PC-3 (cell line): Measurements from ENCODE around the gene HDAC9. TPM values are rescaled to one million over a fixed set of nuclear protein-coding genes. Genes with fewer than 3 reads are reported as not detected.
"Not testable (repeated sequence)": the region's sequence is repeated elsewhere in the genome, so short reads cannot be mapped to it uniquely, and the experiment has no call there.

Experiments
- ATAC-seq: fragments of 200-7000 bp; cut with Tn5 transposase; 2 replicates; pipeline ENCODE4 v1.9.1; 2020; ENCODE audit warnings: mild to moderate bottlenecking, moderate library complexity
- BruUV-seq: library from RNA; stranded (reverse); fragments of 400-500 nt; replicated peaks from 2 replicates; lab custom pipeline; 2021; lab: Mats Ljungman, UMichigan
- CTCF ChIA-PET: fragments of 300-600 bp; sonication (Branson Sonifier 250); formaldehyde crosslinking; loops from one replicate; lab custom pipeline; 2022; ENCODE audit warnings: antibody characterized with exemption; lab: Charles Lee
- POLR2A ChIA-PET: fragments of 300-600 bp; sonication (Branson Sonifier 250); formaldehyde crosslinking; loops from one replicate; lab custom pipeline; 2022; ENCODE audit warnings: antibody characterized with exemption; ENCODE audit not compliant: unreplicated experiment; lab: Charles Lee
- DNase-seq: peaks from one replicate; pipeline ENCODE4 v3.0.0-alpha.2; 2015
- H2AFZ ChIP-seq: fragments of 300-600 bp; sonication (generic); 2 replicates; pipeline ENCODE4 v1.6.0; 2016; ENCODE audit warnings: antibody characterized with exemption, low read length
- H3F3A ChIP-seq: fragments of 300-600 bp; sonication (generic); one replicate; pipeline ENCODE4 v1.6.0; 2017; ENCODE audit warnings: antibody characterized with exemption, low read length, control low read depth, mild to moderate bottlenecking; ENCODE audit not compliant: unreplicated experiment
- H3K27ac ChIP-seq: fragments of 300-600 bp; sonication (generic); 2 replicates; pipeline ENCODE4 v1.5.1; 2016; ENCODE audit warnings: mild to moderate bottlenecking, low read length
- H3K27me3 ChIP-seq: fragments of 300-600 bp; sonication (generic); 2 replicates; pipeline ENCODE4 v1.6.1; 2016; ENCODE audit warnings: low read length, mixed read lengths
- H3K36me3 ChIP-seq: fragments of 300-600 bp; sonication (generic); 2 replicates; pipeline ENCODE4 v1.6.1; 2016; ENCODE audit warnings: low read depth, mixed run types, low read length, mixed read lengths
- H3K4me1 ChIP-seq: fragments of 300-600 bp; sonication (generic); 2 replicates; pipeline ENCODE4 v1.5.1; 2016; ENCODE audit warnings: low read length; ENCODE audit not compliant: insufficient read depth
- H3K4me2 ChIP-seq: fragments of 300-600 bp; sonication (generic); 2 replicates; pipeline ENCODE4 v1.6.0; 2016; ENCODE audit warnings: low read length
- H3K4me3 ChIP-seq: fragments of 300-600 bp; sonication (generic); 2 replicates; pipeline ENCODE4 v1.5.1; 2016; ENCODE audit warnings: mild to moderate bottlenecking, low read length, mixed read lengths
- H3K79me2 ChIP-seq: fragments of 300-600 bp; sonication (generic); 2 replicates; pipeline ENCODE4 v1.6.1; 2017; ENCODE audit warnings: low read length, mixed read lengths
- H3K9ac ChIP-seq: fragments of 300-600 bp; sonication (generic); 2 replicates; pipeline ENCODE4 v1.6.0; 2016; ENCODE audit warnings: mild to moderate bottlenecking, low read length
- H3K9me2 ChIP-seq: fragments of 300-600 bp; sonication (generic); replicated peaks from 2 replicates; pipeline ENCODE4 v1.6.1; 2016; ENCODE audit warnings: mixed run types, low read length, mixed read lengths
- H3K9me3 ChIP-seq: fragments of 300-600 bp; sonication (generic); 2 replicates; pipeline ENCODE4 v1.6.1; 2016; ENCODE audit warnings: low read length, mixed read lengths
- H4K20me1 ChIP-seq: fragments of 300-600 bp; sonication (generic); 2 replicates; pipeline ENCODE4 v1.6.1; 2016; ENCODE audit warnings: low read length, mixed read lengths
- EZH2 ChIP-seq: fragments of 300-600 bp; sonication (generic); IDR thresholded peaks from one replicate; pipeline ENCODE4 v1.6.1; 2017; ENCODE audit warnings: antibody characterized with exemption, mild to moderate bottlenecking, low read length; ENCODE audit not compliant: unreplicated experiment
- EZH2phosphoT487 ChIP-seq: fragments of 300-600 bp; sonication (generic); IDR thresholded peaks from 2 replicates; pipeline ENCODE4 v1.6.1; 2018; ENCODE audit warnings: mild to moderate bottlenecking, antibody characterized with exemption, low read length, borderline replicate concordance
- intact Hi-C: fragments of 100-400 bp; cut with micrococcal nuclease; formaldehyde crosslinking; loops from 2 replicates; pipeline ENCODE4 v1.9.0; 2023
- total RNA-seq: library from RNA; depleted of rRNA; stranded (reverse); fragments of >200 nt; gene quantifications from 2 replicates; pipeline ENCODE4 v1.2.3, GENCODE V29; 2014
- TF ChIP-seq, protein P1 (sequence below): fragments of 300-600 bp; sonication (generic); conservative IDR thresholded peaks from 2 replicates; pipeline ENCODE4 v1.5.1; 2017; ENCODE audit warnings: antibody characterized with exemption, low read depth, mild to moderate bottlenecking, low read length

Gene HDAC9
- total RNA-seq, 1 experiment from 2014 or later: 7.8 TPM

DNA sequence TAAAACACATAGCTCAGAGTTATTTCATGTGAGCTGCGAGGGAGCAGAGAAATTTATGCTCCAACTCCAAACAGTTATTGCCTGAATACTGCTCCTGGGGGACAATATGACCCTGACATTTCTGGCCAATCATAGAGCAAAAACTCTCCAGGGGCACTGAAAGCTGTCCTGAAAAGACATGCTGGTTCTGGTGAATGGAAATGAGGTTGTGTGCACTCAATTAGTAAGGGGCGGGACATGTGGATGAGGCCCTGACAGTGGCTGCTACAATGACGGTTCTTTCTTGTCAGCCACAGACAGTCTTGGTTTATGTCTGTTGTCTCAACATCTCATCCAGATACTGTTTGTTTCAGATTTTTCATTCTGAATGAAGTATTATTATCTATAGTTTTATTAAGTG lies 470.1 kb downstream of the HDAC9 start:
- intact Hi-C loops: no loop called here
- Histone ChIP-seq H3K27me3 (no peaks in the 10 kb centered on the region), H3K9me3 (no peaks in the 10 kb centered on the region), H3K79me2 (no peaks in the 10 kb centered on the region), H3K4me1 (peaks cover 19% of the 10 kb centered on the region), H4K20me1 (no peaks in the 10 kb centered on the region), H3K4me3 (no peak overlapping the region), H3K9me2 (no peaks in the 10 kb centered on the region), H2AFZ (no peak overlapping the region), H3K36me3 (no peaks in the 10 kb centered on the region), H3F3A (no peaks in the 10 kb centered on the region), H3K9ac (no peak overlapping the region), H3K27ac (no peak overlapping the region), H3K4me2 (no peak overlapping the region)
- ATAC-seq: no peak
- no peak for DNase-seq
- POLR2A ChIA-PET: no interaction called here
- CTCF ChIA-PET: no interaction called here
- no TSS peak for BruUV-seq
- TF ChIP-seq EZH2phosphoT487: no peak
- TF ChIP-seq EZH2: no peak
- TF ChIP-seq, protein P1, sequence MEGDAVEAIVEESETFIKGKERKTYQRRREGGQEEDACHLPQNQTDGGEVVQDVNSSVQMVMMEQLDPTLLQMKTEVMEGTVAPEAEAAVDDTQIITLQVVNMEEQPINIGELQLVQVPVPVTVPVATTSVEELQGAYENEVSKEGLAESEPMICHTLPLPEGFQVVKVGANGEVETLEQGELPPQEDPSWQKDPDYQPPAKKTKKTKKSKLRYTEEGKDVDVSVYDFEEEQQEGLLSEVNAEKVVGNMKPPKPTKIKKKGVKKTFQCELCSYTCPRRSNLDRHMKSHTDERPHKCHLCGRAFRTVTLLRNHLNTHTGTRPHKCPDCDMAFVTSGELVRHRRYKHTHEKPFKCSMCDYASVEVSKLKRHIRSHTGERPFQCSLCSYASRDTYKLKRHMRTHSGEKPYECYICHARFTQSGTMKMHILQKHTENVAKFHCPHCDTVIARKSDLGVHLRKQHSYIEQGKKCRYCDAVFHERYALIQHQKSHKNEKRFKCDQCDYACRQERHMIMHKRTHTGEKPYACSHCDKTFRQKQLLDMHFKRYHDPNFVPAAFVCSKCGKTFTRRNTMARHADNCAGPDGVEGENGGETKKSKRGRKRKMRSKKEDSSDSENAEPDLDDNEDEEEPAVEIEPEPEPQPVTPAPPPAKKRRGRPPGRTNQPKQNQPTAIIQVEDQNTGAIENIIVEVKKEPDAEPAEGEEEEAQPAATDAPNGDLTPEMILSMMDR: no peak

DNA sequence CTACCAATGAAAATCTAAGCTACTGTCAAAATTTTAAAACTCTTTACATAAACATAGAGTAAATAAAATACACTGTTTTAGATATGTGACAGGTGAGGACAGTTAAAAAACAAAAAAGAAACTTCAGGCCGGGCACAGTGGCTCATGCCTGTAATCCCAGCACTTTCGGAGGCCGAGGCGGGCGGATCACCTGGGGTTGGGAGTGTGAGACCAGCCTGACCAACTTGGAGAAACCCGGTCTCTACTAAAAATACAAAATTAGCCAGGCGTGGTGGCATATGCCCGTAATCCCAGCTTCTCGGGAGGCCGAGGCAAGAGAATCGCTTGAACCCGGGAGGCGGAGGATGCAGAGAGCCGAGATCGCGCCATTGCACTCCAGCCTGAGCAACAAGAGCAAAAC lies 472.2 kb downstream of the HDAC9 start:
- H3K27me3 ChIP-seq, H3K9me2 ChIP-seq, POLR2A ChIA-PET, BruUV-seq, H4K20me1 ChIP-seq, H3K4me3 ChIP-seq, H3F3A ChIP-seq, DNase-seq, H3K4me2 ChIP-seq, H2AFZ ChIP-seq, H3K9ac ChIP-seq, CTCF ChIA-PET, H3K9me3 ChIP-seq, H3K27ac ChIP-seq, H3K79me2 ChIP-seq, H3K36me3 ChIP-seq, ATAC-seq, intact Hi-C loops: not testable (repeated sequence)
- peaks cover 10% of the 10 kb centered on the region for H3K4me1 ChIP-seq

DNA sequence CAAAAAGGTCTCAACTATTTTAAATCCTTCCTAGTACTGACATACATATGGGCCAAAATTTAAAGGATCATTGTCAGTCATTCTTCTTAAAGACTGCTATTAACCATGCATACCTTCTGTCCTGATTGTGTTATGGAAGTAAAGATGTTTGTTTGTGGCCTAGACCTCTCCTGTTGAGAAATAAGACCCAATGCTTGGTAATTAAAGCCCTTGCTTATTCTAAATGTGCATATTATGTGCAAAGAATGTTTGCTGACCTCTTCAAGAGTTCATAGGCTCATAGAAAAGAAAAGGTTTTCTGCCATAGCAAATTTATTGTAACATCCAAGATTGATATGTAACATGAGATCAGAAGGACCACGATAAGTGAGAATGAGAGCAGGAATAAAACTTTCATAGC lies 476.3 kb downstream of the HDAC9 start:
- BruUV-seq: no TSS peak
- H3K79me2 ChIP-seq: no peaks in the 10 kb centered on the region
- H3K9me3 ChIP-seq: no peaks in the 10 kb centered on the region
- H3K9ac ChIP-seq: no peak overlapping the region
- intact Hi-C loops: loop anchor here (10.0 kb wide), 1 partner anchor 277 kb away; no protein-coding TSS in a partner anchor
- no peaks in the 10 kb centered on the region for H3K27me3 ChIP-seq
- H3F3A ChIP-seq: no peaks in the 10 kb centered on the region
- no peak for ATAC-seq
- no peak overlapping the region for H2AFZ ChIP-seq
- no peak overlapping the region for H3K4me3 ChIP-seq
- H3K27ac ChIP-seq: 0 out of 2 replicates have a peak overlapping the region, but pooled peaks have one; percentile 26
- H3K9me2 ChIP-seq: no peaks in the 10 kb centered on the region
- no peak for DNase-seq
- no peaks in the 10 kb centered on the region for H3K36me3 ChIP-seq
- H3K4me2 ChIP-seq: no peak overlapping the region
- H3K4me1 ChIP-seq: peaks cover 42% of the 10 kb centered on the region
- POLR2A ChIA-PET: no interaction called here
- no peaks in the 10 kb centered on the region for H4K20me1 ChIP-seq
- TF ChIP-seq EZH2 (no peak), EZH2phosphoT487 (no peak)
- TF ChIP-seq, protein P1: no peak
- CTCF ChIA-PET: no interaction called here
